ENCODE measurements around the gene ARPC5L.

DNA sequence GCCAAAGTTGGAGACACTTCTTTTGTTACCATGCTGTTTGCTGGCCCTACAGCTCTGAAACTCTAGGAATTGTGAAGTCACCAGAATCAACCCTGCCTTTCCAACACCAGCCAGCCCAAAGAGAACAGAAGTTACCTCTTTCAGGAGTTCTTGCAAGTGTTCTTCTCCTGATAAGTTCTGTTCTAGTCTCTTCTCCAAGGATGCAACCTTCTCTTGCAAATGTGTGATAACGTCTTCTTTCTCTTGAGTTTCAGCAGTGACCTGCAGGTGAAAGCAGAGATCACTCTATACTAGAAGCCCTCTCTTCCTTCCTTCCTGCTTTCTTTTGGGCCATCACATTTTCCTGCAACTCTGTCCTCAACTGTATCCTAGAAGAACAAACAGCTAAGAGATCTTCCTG, 49.8 kb downstream of the ARPC5L start:
- TF ChIP-seq POLR2A (IDR thresholded peaks at IDR 0.05; ENCODE audit: low read depth, low read length) (no peak), POLR2AphosphoS5 (IDR thresholded peaks at IDR 0.05; ENCODE audit: low read depth, low read length) (no peak), TAF1 (IDR thresholded peaks at IDR 0.05; ENCODE audit: low read depth, low read length) (no peak), POU2F2 (IDR thresholded peaks at IDR 0.05; ENCODE audit: low read depth, low read length) (no peak), PAX5 (IDR thresholded peaks at IDR 0.05; ENCODE audit: insufficient read depth, low read length, severe bottlenecking) (no peak)

Measured in GM12891 (cell line).